ENCODE data around the gene CREB3L1.
A peak's percentile ranks its signal among the peaks of the same experiment; 100 is the strongest.

The CREB3L1 gene

DNA sequence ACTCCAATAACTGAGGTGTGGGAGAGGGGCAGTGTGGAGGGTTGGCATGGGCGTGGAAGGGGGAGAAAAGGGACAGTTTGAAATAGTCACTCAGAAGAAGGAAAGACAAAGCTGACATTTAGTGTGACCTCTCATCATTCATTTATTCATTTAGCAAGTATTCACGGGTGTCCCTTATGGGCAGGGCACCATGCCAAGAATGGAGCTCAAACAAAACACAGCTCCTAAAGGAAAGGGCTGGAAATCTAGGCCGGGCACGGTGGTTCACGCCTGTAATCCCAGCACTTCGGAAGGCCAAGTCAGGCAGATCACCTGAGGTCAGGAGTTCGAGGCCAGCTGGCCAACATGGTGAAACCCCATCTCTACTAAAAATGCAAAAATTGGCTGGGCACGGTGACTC lies 50.4 kb downstream of the CREB3L1 start:
- no peak for DNase-seq (ENCODE audit: low spot score)

GRCh38 chr11:46330154-46330553 lies 52.7 kb downstream of the CREB3L1 start:
- no peak for DNase-seq (ENCODE audit: low spot score)

DNA sequence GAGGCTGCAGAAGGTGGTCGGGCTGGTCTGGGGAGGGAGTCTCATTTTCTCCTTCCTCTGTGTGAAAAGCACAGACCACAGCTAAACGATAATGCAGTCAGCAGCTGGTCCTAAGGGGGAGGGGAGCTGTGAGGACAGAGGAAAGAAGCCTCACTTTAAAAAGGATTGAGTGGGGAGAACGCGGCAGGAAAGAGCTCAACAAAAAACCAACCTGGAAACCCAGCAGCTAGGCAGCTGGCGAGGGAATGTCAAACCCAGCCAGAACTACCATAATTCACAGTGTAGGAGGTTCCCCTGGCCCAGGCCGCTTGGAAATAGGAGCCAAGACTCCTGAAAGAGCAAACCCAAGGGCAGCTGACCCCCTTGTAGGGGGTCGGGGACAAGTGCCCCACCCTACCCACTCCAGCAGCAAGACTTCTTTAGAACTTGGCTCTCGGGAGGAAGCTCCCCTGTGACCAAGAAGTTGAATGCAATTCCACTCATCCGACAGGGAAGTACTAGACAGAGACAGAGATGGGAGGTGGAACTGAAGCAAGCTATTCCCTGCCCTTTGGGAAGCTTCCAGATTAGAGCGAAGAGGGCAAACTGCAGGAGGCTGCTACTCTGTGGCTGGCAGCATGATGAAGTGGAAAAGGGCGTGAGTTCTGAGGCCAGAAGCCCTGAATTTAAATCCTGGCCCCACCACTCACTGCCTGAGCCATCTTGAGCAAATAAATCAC lies 53.3 kb downstream of the CREB3L1 start:
- DNase-seq (ENCODE audit: low spot score), result no peak

GRCh38 chr11:46331282-46331984 lies 54.0 kb downstream of the CREB3L1 start:
- DNase-seq (ENCODE audit: low spot score), result no peak

- no peak for DNase-seq (ENCODE audit: low spot score)
Measured at GRCh38 chr11:46332093-46332567, 54.7 kb downstream of the CREB3L1 start.

DNA sequence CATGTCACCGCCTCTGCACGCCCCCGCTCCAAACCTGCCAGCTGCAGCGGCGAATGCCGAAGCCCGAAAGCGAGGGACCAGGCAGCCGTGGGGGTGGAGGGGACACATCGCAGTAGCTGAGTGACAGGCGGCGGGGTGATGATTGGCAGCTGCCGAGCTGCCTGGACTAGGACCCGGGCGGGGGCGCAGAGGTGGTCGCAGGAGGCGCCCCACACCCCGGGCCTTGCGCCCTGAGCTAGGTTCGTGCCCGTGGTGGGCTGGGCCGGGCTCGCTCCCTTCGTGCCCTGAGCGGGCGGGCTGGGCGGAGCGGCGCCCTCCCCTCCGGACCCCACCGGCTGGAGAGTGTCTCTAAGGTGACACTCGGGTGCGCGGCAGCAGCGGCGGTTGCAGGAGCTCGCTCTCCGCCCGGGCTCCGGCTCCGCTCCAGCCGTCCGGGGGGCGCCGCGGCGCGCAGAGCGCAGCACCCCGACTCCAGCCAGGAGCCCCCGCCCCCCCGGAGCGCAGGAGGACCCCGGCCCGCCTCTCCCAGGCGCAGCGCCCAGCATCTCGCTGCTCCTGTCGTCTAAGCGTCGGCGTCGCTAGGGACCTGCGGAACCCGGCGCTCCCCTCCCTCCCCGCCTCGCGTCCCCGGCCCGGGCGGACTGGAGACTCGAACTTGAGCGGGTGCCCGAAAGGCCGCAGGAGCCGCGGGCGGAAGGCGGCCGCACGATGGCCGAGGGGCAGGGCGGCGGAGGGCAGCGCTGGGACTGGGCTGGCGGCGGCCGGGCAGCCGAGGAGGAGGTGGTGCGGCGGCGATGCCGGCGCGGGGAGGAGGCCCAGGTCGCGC lies 55.3 kb downstream of the CREB3L1 start:
- DNase-seq (ENCODE audit: low spot score), result no peak

DNA sequence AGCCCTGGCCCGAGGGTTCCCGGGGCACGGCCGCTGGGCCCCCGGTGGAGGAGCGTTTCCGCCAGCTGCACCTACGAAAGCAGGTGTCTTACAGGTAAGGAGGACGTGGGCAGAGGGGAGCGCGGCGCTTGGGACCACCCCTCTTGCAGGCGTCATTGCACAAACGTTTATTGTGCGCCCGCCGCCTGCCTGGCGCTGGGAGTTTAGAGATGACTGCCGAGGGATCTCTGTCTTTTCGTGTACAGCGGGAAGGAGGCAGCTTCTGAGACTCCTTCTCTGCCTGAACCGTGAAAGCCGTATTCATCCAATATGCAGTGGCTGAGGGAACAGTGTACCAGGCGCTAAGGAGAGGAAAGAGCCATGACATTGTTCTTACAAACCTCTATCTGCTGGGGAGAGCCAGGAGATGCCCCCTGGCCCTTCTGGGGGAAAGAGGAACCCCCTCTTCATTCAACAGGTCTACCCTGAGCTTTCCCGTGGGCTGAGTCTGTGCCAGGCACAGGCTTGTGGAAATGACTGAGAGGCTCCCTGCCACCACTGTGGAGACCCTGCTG lies 56.0 kb downstream of the CREB3L1 start:
- no peak for DNase-seq (ENCODE audit: low spot score)

DNA sequence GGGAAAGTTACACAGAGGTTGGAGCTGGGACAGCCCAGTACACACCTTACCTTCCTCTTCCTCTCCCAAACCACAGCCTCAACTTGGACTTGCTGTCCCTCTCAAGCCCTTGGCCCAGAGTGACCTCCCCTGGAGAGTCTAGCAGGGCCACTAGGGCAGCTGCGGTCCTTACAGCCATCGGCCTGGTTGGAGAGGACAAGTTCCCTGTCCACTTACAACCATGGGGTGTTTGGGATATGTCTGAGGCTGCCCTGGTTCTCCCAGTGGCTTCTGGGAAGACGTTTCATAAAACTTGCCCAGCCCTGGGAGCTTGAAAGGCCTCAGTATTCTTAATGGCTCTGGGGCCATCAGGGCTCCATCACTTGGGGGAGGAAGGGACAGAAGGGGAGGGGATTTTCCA lies 56.7 kb downstream of the CREB3L1 start:
- DNase-seq (ENCODE audit: low spot score), result no peak

- no peak for DNase-seq (ENCODE audit: low spot score)
Measured at GRCh38 chr11:46335271-46335670, 57.8 kb downstream of the CREB3L1 start.

GRCh38 chr11:46335890-46336562 lies 58.6 kb downstream of the CREB3L1 start:
- DNase-seq (ENCODE audit: low spot score), result no peak

DNA sequence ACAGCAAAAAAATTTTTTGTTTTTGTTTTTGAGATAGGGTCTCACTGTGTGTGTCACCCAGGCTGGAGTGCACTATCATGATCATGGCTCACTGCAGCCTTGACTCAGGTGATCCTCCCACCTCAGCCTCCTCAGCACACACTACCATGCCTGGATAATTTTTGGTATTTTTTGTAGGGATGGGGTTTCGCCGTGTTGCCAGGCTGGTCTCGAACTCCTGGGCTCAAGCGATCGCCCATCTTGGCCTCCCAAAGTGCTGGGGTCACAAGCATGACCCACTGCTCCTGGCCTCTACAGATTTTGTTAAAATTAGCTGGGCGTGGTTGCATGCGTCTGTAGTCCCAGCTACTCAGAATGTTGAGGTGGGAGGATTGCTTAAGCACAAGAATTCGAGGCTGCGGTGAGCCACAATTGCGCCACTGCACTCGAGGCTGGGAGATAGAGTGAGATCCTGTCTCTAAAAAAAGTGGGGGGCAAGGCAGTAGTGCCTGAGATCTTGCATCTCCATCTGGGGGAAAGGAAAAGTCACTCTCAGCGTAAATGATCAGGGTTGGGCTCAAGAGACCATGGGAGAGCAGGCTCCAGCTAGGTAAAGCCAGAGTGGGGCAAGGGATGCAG lies 59.2 kb downstream of the CREB3L1 start:
- no peak for DNase-seq (ENCODE audit: low spot score)

DNA sequence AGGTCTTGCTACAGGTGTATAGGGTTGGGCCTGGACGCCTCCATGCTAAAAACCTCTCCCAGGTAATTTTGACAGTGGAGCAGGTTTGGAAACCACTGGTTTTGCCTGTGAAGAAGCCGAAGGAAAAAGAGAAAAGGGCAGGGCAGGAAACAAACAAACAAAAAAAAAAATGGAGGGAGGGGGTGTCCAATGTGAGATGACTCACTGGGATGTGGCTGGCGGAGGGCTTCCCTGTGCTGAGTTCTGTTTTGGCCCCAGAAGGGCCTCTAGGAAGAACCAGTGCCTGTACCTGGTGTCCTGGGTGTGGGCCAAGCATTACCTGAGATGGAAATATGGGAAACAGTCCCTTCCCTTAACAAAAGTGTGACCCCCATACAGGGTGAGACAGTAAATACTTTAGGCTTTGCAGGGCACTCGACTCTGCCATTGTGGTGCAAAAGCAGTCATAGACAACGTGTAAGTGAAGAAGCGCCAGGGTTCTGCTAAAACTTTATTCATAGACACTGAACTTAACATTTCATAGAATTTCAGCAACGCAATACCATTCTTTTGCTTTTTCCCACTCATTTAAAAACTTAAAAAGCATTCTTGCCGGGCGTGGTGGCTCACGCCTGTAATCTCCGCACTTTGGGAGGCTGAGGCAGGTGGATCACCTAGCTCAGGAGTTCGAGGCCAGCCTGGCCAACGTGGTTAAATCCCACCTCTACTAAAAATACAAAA lies 60.3 kb downstream of the CREB3L1 start:
- no peak for DNase-seq (ENCODE audit: low spot score)

- DNase-seq (ENCODE audit: low spot score), result no peak
Measured at GRCh38 chr11:46338636-46338987, 61.1 kb downstream of the CREB3L1 start.

- DNase-seq (ENCODE audit: low spot score), result no peak
Measured at GRCh38 chr11:46338988-46339666, 61.7 kb downstream of the CREB3L1 start.

- DNase-seq (ENCODE audit: low spot score), result no peak
Measured at GRCh38 chr11:46339816-46340215, 62.4 kb downstream of the CREB3L1 start.

DNA sequence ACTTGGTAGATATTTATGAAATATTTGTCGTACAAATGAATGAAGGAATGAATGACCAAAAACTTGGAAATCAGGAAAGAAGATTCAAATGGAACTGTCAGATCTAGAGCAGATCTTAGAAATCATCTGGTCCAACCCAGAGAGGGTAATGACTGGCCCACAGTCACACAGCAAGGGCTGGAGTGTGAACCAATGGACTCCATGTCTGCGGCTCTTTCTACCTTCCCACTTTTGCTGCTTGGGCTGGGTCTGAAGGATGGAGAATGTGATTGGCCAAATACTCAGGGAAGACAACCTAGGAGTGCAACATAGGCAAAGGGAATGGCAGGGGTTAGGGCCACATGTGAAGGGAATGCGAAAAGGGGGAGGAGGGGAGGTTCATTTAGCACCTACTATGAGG lies 64.0 kb downstream of the CREB3L1 start:
- no peak for DNase-seq (ENCODE audit: low spot score)

GRCh38 chr11:46342239-46342638 lies 64.8 kb downstream of the CREB3L1 start:
- DNase-seq (ENCODE audit: low spot score), result peak; percentile 69

- no peak for DNase-seq (ENCODE audit: low spot score)
Measured at GRCh38 chr11:46343520-46343919, 66.1 kb downstream of the CREB3L1 start.

GRCh38 chr11:46345131-46345597 lies 67.7 kb downstream of the CREB3L1 start:
- peak; percentile 85 for DNase-seq (ENCODE audit: low spot score)

DNA sequence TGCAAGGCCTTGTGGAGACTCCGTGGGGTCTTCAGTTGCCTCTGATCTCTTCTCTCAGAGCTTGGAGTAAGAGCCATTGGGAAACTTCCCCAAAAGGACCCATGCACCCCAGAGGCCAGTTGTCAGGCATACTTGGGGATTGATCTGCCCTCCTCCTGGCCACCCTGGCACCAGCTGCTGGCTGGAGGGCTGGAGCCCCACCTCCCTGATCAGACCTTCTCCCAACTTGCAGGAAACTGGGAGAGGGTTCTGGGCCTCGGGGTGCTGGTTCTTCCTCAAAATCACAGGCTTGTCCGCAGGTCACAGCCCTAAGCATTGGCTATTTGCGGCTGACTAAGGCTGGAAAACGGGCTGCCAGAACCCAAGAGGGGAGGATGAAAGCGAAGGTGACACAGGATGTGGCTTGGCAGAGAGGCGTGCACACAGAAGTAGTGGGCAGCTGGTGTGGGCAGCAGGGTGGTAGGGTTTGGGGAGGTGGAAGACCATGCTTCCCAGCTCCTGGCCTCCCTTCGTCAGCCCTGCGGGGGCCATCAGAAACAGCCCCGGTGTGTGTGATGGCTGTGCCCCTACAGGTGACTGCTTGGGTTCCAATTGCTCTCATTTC lies 68.5 kb downstream of the CREB3L1 start:
- no peak for DNase-seq (ENCODE audit: low spot score)
